HPDE6-E6E7 (cell line): ENCODE data around the gene TRMT112.
A peak's percentile ranks its signal among the peaks of the same experiment; 100 is the strongest.

Experiments
- DNase-seq: peaks from one replicate; pipeline ENCODE4 v3.0.0; 2011; ENCODE audit warnings: missing footprints; ENCODE audit errors: extremely low spot score

The TRMT112 gene

GRCh38 chr11:64292460-64293254, 24.7 kb downstream of the TRMT112 start:
- DNase-seq = no peak

- no peak for DNase-seq
Observed at GRCh38 chr11:64291752-64292459, 25.5 kb downstream of the TRMT112 start.

- DNase-seq = no peak
Observed at GRCh38 chr11:64291262-64291751, 26.1 kb downstream of the TRMT112 start, which contains the start of gene KCNK4. KCNK4 (plus strand) TSS chr11:64291302; CDS start chr11:64293019, 1,717 bp downstream.

- no peak for DNase-seq
Observed at GRCh38 chr11:64290352-64291261, 26.8 kb downstream of the TRMT112 start.

GRCh38 chr11:64289002-64289564, 28.3 kb downstream of the TRMT112 start:
- DNase-seq = no peak

- no peak for DNase-seq
Observed at GRCh38 chr11:64288353-64288750, 29.0 kb downstream of the TRMT112 start.

- no peak for DNase-seq
Observed at GRCh38 chr11:64287676-64288352, 29.5 kb downstream of the TRMT112 start.

- DNase-seq = no peak
Observed at GRCh38 chr11:64286801-64287159, 30.6 kb downstream of the TRMT112 start.

GRCh38 chr11:64285885-64286800, 31.2 kb downstream of the TRMT112 start:
- DNase-seq = no peak

- peak; percentile 72 for DNase-seq
Observed at GRCh38 chr11:64284962-64285884, 32.1 kb downstream of the TRMT112 start, which contains the start of gene GPR137. GPR137 (plus strand) TSS chr11:64285848; CDS start chr11:64286525, 677 bp downstream.

GRCh38 chr11:64284048-64284961, 33.1 kb downstream of the TRMT112 start, which contains the start of gene BAD:
BAD (minus strand) TSS chr11:64284665; CDS start chr11:64284368, 297 bp downstream.
- DNase-seq = peak; percentile 98

- no peak for DNase-seq
Observed at GRCh38 chr11:64283092-64283491, 34.3 kb downstream of the TRMT112 start.

- DNase-seq = no peak
Observed at GRCh38 chr11:64281957-64282770, 35.2 kb downstream of the TRMT112 start.

- DNase-seq = no peak
Observed at GRCh38 chr11:64278576-64279190, 38.7 kb downstream of the TRMT112 start.

- DNase-seq = peak; percentile 83
Observed at GRCh38 chr11:64276653-64277431, 40.5 kb downstream of the TRMT112 start.
